ENCODE data around the gene AGAP1.

AGAP1 gene

DNA sequence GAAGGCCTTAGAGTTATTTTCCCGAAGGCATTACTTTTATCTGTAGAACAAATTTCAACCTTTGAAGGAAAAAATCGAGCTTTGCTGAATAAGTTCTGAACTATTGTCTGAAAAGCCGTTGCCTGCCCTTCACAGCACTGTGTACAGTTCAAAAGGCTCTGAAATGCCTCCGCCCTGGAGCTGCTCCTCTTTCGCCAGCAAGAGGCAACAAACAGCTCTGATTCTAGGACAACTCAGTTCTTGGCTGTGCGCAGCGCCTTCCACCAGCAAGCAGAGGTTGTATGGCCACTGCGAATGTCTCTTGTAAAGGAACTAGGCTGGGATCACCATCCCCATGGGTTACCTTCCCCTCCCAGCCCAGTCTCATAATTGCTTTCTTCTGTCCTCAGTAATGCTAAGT, 365.8 kb downstream of the AGAP1 start:
- DNase-seq = no peak

DNA sequence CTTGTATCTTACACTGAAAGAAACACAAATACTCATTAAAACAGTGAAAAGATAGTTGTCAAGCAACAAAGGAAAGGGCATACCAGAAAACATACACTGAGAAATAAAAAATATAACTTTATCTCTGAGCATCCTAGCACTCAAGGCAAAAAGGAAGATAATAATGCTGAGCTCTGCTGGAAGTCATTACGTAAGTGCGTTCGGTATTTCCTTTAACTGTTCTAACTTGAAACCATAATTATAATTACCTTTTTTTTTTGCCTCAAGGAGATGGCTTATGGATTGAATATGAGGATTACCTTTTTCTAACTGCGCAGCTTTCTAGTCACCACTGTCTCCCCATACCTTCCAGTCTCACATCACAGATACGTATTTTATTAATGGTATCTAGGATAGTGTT, 366.3 kb downstream of the AGAP1 start:
- DNase-seq = no peak

DNA sequence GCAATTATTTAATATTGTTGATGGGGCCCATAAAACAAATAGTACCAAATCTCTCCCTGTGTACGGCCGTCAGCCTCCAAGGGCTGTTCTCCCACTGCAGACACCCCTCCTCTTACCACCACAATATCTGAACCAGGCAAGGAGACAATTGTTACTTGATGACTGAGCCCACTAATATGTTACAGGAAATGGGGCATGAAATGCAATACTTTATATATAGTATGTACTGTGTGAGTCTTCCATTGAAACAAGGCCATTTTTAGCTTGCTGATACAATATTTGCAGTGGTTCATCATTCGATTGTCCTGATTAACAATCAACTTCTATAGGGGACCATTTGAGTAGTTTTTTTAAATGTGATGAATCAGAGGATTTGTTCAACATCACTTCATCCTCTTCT, 367.0 kb downstream of the AGAP1 start:
- DNase-seq = no peak

DNA sequence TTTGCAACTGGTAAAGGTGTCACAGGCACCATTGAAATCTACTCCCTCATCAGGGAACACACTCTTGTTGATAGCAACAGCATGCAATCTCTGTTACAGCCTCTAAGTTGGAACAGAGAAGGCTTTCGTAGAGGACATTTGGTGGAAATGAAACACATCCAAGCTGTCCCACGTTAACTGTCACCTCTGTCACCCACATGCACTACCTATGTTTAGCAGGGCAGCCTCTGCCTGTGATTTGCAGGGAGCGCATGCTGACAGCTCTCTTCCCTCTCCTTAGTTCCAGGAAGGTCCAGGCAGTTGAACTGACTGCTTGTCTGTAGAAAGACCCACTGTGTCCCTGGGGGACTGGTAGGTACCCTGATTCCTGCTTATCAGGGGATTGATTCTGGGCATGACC, 367.5 kb downstream of the AGAP1 start:
- no peak for DNase-seq

DNA sequence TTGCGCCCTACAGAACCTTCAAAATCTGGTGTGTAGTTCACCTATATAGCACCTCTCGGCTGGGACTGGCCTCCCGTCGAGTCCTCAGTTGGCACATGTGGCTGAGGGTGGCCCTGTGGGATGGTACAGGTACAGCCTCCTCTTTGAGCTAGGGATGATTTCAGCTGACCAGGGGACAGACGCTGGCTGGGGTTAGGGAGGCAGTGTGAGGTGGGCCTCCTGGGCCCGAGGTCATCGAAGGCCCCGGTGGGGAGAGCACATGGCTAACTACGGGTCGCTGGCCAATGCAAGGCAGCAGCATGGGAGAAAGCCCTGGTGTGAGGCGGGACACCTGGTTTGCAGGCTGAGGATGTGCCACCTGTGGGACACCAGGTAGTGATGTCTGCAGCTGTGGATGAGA, 369.6 kb downstream of the AGAP1 start:
- no peak for DNase-seq

DNA sequence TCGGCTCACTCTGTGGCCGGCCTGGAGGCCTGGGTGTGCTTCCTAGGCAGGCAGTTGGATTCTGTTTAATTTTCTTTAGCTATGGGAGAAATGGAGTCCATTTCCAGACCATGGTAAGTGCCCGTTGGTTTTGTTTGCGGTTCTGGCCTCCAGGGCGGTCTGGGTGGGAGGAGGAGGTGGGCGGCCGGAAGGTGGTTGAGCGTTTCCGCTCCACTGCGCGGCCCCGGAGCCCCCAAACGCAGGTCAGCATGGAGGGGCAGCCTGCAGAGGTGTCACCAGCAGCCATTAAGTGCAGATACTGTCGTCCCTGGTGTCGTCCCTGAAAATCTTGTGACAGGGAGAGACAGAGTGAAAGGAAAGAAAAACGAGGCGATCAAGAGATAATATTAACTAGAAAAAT, 370.5 kb downstream of the AGAP1 start:
- no peak for DNase-seq

DNA sequence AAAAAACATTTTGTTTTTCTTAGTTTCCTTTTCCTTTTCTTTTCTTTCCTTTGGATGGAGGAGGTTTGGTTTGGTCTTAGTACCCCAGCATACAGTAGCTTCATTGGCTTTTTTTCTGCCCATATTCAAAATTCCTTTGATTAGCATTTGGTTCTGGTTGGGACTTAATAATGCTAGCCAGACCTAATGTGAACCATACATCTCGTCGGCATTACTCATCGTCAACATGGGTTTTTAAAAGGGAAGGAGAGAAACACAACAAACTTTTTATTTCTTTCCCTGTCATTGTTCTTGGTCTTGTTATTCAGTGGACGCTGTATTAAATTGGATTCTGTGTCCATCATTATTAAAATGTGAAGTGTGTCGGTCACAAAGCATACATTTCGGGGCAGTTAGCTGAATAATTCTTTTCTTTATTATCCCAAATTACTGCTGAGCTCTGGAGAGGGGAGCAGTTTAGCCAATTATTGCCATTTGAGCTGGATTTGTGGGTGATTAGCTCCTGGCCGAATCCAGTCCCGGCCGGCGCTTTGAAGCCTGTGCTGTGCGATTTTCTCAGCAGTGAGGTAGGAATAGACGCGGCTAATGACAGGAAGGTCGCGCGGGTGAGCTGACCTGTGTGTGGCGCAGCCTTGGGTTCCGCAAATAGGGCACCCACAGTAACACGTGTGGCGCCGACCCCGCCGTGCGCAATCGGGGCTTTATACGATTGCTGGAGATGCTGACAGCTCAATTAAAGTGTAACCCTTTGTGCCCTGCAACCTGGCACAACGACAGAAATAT, 371.1 kb downstream of the AGAP1 start:
- no peak for DNase-seq

DNA sequence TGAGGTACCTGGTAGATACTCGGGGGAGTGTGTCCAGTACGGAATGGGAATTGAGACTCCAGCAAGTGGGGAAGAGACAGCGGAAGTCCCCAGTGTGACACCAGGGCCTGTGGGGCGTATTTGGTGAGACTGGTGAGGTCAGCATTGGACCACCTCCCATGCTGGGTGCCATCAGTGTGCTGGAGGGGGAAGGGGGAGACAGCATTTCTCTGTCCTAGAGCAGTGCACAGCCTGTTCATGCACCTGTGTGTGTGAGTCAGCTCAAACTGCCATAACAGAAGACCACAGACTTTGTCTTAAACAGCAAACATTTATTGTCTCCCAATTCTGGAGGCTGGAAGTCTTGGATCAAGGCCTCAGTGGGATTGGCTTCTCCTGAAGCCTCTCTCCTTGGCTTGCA, 372.5 kb downstream of the AGAP1 start:
- no peak for DNase-seq

DNA sequence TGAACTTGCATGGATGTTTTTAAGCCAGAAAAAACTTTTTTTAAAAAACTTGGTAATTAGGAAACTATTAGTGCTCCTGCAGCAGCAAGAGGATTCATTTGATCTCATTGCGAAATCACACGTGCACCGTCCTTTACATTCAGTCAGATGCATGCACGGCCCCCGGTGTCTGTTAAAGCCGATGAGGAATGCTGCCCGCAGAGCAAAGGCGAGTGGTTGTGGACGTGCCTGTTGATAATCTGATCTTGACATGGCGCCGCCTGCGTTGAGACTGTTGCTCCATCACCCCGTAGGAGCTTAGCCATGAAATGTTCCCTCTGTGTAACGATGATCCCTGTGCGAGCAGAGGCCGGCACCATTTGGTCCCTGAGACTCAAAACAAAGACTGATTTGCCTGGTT, 374.4 kb downstream of the AGAP1 start:
- DNase-seq = no peak

DNA sequence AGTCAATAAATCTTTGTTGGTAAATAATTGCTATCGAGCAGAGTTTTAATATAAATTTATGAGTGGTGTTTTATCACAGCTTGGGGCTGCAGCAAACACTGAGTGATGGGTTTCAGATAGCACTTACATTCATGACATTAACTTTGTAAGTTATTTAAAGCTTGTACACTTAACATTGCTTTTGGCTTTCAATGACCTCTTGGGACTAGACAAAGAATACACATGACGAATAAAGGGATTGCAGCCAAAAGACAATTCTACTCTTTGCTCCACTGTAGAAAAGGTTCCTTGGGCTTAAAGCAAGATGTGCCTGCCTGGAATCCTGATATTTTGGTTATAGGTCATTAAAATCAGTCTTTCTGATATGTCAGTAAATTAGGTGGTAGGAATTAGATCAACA, 374.8 kb downstream of the AGAP1 start:
- no peak for DNase-seq

DNA sequence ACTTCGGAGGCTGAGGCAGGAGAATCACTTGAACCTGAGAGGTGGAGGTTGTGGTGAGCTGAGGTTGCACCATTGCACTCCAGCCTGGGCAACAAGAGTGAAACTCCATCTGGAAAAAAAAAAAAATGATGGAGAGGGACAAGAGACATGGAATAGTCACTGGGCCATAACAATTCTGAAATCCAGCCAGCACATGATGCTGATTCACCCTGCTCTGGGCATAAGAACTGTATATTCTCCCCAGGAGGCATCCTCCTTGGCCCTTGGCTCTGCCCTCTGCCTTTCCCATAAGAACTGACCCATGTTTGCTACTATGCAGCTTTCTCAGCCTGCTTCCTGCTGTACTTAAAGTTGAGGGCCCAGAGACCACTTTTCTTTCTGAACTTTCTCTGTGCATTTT, 376.7 kb downstream of the AGAP1 start:
- DNase-seq = no peak

DNA sequence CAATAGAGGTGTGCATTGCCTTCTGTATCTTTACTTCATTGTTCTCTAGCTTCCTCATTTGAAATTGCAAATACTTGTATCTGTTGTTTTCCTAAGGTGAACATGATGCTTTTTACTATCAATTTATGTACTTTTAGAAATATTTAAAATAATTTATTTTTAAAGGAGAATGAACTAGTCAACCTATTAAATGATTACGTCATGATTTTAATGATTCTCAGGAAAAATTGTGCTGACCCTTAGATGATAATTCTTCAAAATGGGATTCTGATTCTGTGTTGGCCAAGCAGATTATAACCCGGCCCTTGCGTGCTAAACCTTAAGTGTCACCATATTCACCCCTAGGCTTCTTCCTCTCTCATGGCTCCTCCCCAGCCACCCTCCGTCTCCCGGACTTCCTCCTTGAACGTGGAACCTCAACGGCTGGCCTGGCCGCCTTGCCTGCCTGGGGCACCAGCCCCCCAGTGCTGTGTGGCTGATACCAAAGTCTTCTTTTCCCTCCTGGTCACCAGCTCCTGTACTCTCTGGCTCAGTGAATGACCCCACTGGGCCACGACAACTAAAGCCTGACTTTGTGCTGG, 382.3 kb downstream of the AGAP1 start:
- DNase-seq = no peak

DNA sequence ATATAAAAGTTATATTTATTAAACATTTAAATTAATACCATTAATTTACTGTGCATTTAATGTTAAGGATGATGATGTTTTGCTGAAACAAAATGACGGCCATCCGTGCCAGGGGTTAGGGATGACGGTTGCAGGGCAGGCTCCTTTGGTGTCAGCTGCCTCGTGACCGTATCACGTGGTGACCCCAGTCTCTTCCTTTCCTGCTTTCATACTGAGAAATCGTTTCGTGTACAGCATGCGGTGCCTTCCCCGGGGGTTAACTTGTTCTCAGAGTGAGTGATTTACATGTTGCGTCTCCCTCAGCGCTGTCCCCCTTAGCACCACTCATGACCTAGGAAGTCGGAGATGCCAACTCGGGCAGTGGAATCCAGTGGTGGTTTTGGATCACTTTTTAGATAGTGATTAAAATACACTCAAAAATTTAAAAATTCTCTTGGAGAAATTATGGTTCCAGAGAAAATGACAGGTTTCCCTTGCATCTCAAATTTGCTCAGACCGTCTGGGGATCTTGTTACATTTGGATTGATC, 383.5 kb downstream of the AGAP1 start:
- no peak for DNase-seq

DNA sequence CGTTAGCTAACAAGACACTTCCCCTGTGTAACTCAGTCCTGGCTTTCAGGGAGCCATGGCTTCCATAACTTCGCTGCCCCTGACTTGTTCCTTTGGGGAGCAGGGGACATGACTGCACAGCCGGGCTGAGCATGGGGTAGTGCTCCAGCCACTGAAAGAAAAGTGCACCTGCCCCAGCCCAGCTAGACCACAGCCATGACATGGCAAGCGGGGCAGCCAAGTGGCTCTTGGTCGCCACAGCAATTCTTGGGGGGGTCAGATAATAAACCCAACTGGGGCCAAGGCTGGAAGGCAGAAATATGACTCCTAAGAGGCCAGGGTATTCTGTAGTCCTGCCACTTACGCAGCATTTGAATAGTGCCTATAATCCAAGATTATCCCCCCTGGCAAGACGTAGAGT, 385.3 kb downstream of the AGAP1 start:
- no peak for DNase-seq

DNA sequence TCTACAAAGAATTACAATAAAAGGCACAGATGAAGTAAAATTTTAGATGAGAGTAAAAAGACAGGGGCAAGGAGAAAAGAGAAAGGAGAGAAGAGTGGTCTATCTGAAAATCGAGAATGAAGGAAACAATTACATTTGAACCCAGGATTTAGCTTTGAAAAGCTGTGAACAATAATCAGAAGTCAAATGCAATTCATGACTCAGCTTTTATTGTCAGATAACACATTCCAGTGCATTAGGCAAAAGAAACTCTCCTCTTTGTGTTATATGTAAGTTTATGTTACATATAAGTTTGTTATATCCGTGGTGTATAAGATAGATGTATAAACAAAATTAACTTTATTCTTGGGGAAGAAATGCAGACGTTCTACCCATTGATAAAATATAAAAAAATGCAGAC, 389.8 kb downstream of the AGAP1 start:
- no peak for DNase-seq

DNA sequence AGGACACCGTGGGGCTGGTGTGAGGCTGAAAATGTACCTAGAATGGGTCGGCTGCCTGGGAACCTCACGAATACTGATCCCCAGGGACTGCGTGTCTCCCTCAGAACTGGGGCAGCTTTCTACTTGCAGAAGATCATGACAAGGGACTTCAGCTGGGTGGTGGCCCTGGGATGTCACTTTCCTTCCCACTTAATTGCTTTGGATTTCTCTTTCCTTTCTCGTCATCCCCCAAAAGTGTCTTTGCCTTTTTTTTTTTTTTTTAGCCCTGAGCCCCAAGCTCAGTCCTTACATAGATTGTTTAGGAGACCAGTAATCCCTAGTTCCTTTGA, 395.4 kb downstream of the AGAP1 start:
- DNase-seq = no peak

DNA sequence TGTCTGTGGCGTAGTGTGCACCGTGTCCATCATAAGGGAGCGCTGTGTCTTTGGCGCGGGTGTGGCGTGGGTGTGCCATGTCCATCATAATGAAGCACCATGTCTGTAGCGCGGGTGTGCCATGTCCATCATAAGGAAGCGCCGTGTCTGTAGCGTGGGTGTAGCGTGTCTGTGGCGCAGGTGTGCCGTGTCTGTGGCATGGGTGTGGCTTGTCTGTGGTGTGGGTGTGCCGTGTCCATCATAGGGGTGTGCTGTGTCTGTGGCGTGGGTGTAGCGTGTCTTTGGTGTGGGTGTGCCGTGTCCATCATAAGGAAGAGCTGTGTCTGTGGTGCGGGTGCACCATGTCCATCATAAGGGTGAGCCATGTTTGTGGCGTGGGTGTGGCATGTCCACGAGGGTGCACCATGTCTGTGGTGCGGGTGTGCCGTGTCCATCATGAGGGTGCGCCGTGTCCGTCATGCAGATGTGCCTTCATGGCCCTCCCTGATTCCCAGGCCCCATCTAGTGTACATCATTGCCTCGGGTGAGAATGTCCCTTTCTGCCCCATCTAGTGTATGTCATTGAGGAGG, 399.4 kb downstream of the AGAP1 start:
- DNase-seq = no peak

DNA sequence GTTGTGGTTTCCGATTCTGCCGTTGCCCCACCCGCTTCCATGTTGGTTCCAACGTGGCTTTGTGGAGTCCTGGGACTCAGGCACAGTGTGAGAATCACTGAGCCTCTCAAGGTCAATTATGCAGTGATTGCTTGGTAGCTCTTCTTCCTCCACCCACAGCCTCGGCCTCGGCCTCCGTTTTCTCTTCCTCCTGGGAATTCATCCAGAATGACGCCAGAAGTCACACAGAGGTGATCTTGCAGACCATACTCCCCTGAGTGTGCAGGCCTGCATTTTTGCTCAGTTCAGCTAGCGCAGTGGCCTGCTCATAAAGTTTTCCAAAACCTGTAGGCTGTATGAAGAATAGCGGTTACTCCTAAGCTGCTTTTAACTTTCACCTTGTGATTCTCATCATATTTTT, 401.0 kb downstream of the AGAP1 start:
- DNase-seq = no peak

DNA sequence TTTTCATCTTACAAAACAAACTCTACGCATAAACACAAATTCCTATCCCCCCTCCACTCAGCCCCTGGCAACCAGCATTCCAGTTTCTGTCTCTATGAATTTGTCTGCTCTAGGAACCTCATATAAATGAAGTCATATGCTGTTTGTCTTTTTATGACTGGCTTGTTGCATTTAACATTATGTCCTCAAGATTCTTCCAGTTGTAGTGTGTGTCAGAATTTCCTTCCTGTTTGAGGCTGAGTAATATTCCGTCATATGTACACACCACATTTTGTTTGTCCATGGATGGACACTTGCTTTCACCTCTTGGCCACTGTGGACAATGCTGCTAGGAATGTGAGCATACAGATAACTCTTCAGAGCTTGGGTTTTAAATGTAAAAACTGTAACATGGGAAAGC, 402.2 kb downstream of the AGAP1 start:
- DNase-seq = no peak

DNA sequence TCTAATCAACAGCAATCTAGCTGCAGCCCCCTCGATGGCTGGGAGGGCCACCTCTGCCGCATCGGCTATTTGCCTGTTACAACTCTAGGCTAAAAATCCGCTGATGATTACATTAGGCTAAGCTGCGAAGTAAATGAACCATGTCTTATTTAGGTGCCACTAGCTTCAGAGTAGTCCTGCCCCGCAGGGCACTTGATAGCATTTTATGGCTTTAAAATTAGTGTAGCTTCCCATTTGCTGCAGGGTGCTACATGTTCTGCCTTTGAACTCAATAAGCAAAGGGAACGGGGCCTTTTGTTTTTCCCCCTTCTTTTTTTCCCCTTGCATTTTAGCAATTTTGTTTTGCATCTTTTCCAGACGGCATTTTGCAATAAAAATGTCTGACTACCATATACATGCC, 404.1 kb downstream of the AGAP1 start:
- DNase-seq = no peak

DNA sequence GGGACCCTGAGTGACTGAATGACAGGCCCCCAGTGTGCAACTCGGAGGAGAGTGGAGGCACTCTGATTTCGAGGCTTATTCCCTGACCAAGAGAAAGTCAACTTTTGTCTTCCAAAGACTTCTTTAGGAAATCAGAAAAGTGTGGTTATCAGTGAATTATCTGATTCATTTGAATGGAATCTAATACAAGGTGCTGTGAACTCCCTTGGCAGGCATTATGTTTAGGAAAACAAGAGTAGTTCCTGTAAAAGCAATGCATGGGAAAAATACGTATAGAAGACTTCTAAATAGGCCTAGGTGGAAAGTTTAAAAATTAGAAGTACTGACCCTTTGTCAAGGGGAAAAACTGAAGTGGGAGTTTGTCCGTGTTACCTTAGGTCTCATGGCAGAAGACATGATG, 404.9 kb downstream of the AGAP1 start:
- no peak for DNase-seq

DNA sequence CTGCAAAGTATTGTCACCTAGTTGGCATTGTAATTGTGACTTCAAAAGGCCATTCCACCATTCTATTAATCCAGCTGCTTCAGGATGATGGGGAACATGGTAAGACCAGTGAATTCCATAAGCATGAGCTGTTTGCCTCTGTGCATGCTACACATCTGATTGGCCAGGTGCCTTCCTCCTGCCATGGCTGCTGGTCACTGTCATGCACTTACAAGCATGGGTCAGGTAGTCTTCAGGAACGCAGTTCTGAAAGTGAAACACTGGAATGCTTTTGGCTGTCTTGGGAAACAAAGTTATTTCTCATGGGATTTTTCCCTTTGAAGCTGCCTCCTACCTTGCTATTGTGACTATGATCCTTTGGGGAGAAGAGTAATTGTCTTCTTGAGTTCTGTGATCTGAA, 406.8 kb downstream of the AGAP1 start:
- DNase-seq = no peak

DNA sequence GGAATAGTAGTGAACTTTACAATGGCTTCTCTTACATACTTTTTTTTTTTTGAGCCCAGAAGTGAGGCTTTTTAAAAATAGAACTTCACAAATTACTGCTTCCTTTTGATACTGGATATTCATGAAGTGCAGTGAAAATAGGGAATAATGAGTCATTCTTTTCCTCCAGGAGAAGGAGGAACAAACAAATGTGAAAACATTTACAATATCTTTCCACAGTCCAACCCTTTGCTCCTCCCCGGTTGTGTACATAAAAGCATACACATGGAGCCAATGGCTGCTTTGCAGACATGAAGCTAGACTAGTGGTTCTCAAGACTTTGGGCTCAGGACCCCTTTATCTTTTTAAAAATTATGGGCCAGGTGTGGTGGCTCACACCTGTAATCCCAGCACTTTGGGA, 407.4 kb downstream of the AGAP1 start:
- no peak for DNase-seq

DNA sequence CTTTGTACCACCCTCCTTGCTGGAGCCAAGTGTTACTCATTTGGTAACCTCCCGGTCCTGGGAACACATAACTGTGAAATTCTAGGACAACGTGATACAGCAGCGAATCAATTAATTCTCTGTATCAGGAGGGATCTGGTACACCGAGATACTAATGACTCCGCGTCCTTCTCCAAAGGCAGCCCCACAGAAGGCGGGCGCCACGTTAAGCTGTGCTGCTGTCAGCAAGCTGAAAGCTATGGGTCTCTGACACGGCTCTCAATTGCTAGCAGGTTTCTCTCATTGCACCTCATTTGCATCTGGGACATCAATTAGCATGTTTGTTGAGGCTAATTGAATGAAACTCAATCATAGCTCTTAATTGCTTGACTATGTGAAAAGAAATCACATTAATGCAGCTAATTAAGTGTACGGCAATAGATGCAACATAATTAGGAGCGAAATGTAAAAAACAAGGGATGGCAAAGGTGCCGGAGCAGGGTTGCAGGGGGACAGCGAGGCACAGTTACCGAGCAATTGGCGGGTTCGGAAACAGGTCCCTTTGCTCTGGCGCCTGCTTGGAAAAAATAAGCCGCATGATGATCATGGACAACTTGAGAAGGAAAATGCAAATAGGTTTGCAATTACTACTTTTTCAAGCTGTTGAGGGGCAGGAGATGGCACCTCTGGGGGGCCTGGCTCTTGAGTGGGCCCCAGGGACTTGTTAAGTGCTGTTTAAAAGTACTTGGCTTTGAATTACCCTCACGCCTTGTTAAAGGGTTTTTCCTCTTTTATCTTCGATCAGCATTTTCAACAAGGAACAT, 410.1 kb downstream of the AGAP1 start:
- DNase-seq = no peak
